Activated CD8-positive, alpha-beta memory T cell treated with anti-CD3 and anti-CD28 coated beads for 1 hour (primary cell): Measurements from ENCODE around the gene UVSSA.
"Not testable (repeated sequence)": the region's sequence is repeated elsewhere in the genome, so short reads cannot be mapped to it uniquely, and the experiment has no call there.

Source experiments
- DNase-seq, 2 donors: peaks; one replicate each; pipeline ENCODE4 v3.0.0-alpha.2; 2020; ENCODE audit warnings: low read depth in 1 of 2; ENCODE audit errors: extremely low read depth in 1 of 2

The UVSSA gene

DNA sequence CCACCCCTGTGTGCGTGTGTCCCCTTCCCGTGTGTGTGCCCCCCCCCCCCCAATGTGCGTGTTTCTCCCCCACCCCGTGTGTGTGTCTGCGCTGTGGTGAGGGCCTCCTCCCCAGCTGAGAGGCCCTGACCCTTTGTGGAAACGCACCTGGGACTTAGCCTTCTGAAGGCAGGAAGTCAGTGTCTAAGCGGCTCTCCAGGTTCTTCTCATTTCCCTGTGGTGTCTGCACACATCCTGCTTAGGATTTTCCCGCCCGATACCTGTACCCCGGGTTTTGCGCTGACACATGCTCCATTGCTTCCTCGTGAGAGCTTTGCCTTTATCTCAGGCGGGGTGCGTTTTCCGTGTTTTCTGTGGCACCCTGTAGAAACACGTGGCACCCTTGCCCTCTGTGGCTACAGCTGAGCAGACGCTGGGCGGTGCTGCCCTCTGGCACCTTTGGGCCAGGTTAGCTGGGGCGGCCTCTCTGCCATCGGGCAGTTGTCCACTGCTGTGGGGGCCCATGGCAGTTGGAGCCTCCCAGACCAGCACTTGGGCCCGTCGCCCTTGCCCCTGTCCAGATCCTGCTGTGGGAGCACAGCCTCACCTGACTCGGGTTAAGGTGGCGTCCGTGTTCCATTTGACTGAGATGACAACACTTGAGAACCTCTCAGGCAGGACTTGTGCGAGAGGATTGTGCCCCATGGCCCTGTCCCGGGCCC, 31.0 kb upstream of the UVSSA start:
- no peak for DNase-seq

DNA sequence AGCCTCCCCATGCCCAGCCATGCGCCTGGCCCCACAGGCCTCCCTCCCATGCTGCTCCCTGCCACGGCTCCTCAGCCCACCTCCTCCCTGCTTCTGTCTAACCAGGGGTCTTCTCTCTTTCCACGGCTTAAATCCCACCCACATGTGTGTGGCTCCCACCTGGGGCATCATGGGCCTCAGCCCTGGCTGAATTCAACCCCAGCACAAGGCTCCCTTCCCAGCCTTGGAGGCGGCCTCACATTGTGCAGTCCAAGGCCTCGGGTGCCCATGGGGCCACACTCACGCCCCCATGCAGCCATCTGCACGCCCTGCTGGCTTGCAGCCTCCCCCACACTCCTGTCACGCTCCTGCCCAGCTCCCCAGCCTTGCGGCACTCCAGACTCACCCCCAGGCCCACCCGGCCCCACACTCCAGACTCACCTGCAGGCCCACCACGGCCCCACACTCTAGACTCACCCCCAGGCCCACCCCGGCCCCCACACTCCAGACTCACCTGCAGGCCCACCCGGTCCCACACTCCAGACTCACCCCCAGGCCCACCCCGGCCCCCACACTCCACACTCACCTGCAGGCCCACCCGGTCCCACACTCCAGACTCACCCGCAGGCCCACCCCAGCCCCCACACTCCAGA, 30.4 kb upstream of the UVSSA start:
- DNase-seq = no peak

DNA sequence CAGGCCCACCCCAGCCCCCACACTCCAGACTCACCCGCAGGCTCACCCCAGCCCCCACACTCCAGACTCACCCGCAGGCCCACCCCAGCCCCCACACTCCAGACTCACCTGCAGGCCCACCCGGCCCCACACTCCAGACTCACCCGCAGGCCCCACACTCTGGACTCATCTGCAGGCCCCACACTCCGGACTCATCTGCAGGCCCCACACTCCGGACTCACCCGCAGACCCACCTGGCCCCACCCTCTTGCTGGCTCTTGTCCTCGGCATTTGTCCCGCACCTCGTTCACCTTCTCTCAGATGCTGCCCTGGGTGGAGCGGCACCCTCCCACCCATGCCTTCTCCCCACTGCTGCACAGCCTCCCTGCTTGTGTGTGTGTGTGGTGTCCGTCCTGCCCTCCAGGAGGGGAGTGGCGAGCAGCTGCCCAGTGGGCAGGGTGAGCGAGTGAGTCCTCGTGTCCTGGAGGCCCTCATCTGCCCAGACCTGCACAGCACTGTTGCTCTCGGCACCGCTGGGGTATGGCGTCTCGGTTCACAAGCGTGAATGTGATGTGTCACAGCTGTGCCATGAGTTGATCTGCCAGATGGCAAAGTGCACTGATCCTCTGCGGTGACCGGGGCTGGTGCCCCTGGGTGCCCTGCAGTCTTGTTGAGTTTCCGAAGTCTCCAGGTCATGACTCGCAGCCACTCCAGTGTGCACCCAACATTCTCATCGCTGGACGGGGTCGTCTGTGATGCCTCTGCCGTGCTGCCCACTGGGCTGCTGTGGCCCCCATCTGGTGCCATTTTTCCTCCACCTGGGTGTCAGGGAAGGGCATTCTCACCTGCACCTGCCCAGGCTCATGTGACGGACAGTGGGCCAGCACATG, 29.6 kb upstream of the UVSSA start:
- no peak for DNase-seq

DNA sequence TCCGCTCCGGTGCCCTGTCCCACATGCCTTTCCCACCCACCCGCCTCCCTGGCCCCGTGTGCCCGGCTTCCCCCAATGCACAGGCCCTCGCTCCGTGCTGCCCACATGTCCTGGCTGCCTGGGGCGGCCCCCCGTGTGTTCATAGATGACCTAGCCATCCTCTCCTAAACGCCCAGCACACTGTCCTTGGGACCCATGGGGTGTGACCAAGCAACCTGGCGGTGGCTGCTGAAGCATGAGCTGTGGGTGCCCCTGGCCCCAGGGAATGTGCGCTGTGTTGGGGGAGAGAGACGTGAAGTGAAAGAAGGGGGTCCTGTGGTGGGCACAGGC, 29.0 kb upstream of the UVSSA start:
- no peak for DNase-seq

DNA sequence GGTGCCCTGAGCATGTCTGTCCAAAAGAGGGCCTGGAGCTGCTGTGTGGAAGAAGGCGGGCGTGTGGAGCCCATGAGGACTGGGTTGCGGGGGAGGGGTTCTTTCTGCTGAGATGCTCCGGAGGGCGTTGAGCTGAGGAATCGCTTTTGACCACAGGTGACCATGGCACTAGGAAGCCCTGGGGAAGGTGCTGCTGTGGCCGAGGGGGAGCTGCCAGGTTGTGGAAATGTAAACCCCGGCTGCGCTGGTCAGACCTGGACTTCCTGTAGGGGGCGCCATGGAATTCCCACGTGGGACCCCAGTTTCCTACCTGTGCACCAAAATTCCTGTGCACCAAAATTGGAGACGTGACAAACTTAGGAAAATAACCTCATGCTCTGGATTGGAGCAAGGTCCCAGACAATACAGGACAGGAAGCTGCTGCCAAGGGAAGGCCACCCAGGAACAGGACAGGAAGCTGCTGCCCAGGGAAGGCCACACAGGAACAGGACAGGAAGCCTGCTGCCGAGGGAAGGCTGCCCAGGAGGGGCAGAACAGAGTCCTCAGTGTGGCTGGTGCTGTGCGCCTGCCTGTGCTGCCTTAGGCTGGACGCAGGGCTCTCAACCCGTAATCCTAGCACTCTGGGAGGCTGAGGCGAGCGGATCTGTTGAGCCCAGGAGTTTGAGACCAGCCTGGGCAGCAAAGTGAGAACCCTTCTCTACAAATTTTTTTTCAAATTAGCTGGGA, 28.4 kb upstream of the UVSSA start:
- DNase-seq = no peak

DNA sequence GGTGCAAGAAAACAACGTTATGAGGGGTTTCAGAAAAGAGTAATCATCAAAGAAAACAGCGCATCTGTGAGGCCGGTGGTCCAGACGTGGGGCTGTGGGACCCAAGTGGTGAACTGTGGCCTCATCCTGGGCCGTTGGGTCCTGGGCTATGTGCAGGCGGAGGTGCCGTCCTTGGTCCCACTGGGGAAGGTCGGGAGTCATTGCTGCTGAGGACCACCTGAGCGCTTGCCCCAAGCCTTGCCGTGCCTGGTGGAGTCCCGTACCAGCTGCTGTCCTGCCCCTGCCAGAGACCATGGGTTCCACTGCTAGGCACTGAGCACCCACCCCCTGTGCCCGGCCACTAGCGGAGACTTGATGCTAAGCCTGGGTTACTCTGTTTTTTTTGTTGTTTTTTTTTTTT, 25.5 kb upstream of the UVSSA start:
- DNase-seq = no peak

DNA sequence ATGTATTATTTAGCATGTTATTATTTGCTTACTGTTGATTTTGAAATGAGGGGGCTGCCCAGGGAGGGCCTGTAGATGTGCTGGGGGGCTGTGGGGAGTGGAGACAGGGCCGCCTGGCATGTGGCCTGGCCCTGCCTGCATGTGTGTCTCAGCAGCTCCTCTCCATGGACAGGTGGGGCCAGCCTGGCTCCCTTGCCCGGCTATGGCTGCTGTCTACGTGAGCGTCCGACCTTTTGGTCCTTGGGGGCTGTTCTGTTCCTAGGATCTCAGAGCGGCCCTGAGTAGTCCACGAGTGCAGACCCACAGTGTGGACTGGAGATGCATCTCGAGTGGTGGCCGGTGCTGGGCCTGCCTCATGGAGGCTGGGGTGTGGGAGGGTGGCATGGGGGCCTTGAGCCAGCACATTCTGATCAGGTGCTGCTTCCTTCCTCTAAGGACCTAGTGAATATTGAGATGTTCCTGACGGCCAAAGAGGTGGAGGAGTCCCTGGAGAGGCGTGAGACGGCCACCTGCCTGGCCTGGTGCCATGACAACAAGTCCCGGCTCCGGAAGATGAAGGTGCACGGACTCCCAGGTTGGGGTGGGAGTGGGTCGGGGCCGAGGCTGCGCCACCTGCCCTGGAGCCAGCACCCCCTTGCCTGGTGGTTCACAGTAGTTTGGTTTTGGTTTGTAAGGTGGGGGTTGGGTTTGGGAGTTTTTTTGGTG, 24.9 kb upstream of the UVSSA start:
- no peak for DNase-seq

DNA sequence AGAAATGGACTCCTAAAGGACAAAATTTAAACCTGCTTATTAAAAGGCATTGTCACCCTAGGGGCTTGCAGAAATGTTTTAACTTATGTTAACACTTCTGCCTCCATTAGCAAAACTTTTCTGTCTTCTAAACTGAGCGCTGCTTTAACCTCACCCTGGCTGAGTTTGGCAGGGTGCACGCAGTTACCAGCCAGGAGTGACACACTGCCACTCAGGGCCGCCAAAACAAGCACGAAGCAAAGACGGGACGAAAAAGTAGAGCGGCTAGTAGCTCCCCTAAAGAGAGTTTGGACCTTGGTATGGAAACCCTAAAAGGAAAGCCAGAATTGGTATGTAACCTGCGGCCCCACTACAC, 23.8 kb upstream of the UVSSA start:
- no peak for DNase-seq

DNA sequence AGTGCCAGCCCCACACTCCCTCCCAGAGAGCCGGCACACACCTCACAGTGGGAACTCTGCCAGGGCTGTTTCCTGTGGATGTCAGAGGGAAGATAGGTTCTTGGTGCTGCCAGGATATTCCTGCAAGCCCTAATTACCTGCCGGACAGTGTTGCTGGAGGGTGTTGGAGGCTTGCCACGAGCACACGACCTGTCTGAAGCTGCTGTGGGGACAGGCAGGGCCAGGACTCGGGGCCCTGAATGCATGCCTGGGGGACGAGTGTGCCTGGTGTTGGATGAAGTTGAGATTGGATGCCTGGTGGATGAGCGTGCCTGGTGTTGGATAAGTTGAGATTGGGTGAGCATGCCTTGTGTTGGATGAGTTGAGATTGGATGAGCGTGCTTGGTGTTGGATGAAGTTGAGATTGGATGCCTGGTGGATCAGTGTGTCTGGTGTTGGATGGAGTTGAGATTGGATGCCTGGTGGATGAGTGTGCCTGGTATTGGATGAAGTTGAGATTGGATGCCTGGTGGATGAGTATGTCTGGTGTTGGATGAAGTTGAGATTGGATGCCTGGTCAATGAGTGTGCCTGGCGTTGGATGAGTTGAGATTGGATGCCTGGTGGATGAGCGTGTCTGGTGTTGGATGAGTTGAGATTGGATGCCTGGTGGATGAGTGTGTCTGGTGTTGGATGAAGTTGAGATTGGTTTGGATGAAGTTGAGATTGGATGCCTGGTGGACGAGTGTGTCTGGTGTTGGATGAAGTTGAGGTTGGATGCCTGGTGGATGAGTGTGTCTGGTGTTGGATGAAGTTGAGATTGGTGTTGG, 23.2 kb upstream of the UVSSA start:
- DNase-seq = no peak

DNA sequence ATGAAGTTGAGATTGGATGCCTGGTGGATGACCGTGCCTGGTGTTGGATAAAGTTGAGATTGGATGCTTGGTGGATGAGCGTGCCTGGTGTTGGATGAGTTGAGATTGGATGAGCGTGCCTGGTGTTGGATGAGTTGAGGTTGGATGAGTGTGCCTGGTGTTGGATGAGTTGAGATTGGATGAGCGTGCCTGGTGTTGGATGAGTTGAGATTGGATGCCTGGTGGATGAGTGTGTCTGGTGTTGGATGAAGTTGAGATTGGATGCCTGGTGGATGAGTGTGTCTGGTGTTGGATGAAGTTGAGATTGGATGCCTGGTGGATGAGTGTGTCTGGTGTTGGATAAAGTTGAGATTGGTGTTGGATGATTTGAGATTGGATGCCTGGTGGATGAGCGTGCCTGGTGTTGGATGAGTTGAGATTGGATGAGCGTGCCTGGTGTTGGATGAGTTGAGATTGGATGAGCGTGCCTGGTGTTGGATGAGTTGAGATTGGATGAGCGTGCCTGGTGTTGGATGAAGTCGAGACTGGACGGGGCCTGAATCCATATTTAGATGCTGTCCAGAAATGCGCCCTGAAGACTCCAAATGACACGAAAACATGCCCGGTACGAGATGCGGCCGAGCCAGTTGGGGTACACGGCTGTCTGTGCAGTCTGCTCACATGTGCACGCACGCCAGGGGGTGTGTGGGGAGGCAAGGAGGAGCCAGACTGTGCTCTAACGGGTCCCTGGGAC, 22.4 kb upstream of the UVSSA start:
- not testable (repeated sequence) for DNase-seq

DNA sequence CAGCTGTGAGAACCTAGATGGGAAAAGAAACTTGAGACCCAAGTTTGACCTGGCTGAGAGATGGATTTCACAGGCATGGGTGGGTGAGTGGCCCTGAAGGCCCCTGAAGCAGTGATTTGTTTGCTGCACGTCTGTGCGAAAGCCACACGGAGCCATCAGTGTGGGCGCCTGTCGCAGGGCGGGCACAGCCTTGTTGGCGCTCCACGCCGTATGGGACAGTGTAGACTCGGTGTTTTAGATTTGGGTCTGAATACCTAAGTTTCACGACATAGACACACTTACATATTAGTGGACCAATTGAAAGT, 21.9 kb upstream of the UVSSA start:
- no peak for DNase-seq

DNA sequence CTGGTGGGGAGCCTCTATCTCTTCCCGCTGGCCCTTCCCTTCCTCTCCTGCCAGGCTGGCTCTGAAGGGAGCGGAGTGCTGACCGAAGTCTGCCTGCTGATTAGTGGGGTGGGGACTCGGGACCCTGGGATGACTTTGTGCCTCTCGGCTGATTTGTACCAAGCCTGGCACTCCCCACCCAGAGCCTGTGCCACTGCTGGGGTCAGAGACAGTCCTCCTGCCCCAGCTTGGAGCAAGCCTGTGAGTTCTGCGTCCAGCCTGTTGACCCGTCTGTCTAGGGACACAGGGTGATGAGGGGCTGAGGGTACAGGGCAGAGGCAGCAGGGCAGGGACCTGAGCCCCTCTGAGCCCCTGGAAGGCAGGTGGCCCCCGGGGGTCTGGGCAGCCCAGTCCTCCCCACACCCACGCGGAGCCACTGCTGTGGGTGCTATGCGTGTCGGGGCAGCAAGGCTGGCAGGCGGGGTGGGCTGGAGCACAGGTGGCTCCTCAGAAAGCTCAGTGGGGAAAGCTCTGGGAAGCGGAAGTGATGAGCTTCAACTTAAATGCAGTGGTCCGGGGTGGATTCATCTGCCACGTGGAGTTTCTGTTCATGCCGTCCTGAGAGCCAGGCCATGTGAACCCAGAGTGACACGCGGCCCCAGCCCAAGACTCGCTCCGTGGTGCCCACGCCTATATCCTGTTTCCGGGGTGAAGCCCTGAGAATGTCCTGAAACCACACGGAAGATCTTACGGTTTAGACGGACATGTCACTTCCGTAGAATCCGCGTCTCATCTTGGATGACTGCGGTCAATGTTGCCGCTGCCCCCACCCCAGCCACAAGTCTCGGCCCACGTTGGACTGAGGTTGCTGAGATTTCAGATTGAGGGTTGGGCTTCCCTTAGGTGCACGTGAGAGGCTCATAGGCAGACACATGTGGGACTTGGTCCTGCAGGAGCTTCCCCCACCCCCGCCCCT, 21.1 kb upstream of the UVSSA start:
- DNase-seq = no peak

DNA sequence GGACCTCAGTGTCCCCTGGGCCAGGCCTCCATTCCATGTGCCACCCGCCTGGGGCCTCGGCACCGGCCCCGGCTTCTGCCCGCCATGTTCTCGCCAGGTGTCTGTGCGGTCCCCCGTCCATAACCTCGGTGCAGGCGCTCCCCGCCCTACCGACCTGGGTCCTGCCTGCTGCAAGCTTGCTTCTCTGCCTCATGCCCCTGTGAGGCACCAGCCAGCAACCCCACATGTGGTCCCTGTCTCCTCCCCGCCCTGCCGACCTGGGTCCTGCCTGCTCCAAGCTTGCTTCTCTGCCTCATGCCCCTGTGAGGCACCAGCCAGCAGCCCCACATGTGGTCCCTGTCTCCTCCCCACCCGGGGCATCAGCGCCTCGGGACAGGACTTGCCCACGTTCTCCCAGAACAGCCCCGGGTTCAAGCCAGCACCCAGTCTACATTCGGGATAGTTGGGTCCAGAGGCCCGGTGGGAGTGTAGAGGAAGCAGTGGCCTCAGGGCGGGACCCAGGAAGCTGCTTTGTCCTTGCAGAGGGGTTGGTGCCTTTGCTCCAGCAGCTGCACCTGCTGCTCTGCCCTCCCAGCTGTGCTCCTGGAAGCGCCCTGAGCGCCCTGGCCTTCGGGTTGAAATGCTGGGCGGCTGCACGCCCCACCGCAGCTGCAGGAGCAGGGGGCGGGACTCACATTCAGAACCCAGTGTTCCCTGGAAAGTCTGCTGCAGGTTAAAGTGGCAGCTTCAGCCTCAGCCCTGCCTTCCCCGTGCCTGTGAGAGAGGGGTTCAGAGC, 20.1 kb upstream of the UVSSA start:
- no peak for DNase-seq

DNA sequence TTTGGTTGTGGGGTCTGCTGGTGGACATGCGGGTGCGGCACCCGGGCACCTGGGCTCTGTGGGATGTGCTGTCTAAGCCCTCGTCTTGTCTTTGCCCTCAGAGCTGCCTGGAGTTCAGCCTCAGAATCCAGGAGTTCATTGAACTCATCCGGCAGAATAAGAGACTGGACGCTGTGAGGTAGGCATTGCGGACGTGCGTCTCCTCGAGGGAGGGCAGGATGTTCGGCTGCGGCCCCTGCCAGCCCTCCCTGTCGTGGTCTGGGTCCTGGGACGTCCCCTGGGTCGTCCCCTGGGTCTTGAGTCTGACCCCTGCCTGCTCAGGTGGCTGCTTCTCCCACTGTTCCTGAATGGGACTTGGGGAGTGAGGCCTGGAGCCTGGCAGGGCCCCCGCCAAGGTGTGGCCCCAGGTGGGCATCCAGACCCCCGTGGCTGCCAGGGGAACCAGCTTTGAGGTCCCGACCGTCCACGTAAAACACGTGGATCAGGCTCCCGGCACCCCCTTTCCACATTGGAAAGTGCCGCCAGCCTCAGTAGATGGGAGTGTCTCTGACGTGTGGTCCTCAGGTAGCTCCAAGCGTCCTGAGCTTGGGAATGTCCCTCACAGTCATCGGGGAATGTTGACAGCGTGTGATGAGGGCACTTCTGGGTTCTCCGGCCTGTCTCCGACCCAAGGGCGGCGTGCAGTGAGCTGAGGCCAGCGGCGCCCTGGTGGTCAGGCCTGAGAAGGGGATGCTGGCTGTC, 19.3 kb upstream of the UVSSA start:
- no peak for DNase-seq

DNA sequence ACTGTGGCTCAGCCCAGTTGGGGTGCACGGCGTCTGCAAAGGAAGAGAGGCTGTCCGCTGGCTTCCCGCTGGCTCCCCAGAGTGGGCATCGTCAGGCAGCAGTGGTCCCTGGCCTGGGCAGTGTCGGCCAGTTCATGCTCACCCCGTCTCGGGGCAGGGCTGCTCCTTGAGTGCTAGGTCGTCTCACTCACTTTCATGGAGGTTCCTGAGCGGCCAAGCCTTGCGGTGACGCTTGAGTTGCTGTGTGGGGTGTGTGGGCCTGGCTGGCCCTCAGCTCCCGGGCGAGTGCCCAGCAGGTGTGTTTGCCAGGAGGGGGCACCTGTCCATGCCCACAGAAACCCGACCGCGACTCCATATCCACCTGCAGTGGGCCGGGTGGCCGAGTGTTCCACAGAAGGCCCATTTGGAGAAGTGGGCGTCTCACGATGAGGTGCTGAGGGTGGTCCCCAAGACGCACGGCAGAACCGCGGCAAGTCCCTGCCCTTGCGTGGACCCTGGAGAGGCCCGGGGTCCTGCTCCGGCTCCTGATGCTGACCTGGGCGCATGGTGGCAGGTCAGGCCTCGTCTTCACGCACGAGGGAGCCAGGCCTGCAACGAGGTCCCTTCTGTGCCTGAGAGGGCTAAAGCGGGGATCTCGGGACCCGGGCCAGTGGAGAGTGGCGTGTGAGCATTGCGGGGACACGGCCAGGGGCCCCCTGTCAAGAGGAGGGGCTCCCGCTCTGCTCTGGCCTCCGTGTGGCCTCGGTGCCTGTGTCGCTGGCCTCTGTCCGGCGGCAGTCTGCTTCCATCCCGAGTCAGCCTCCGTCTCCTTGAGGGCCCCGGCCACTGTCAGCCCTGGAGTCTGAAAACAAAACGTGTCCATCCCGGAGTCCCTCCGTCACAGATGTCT, 18.5 kb upstream of the UVSSA start:
- DNase-seq = no peak
